PC-3 (cell line): ENCODE results near the gene TENM4.

ENCODE experiments used
- EZH2 ChIP-seq: fragments of 300-600 bp; sonication (generic); IDR thresholded peaks from one replicate; pipeline ENCODE4 v1.6.1; 2017; ENCODE audit warnings: antibody characterized with exemption, mild to moderate bottlenecking, low read length; ENCODE audit not compliant: unreplicated experiment
- EZH2phosphoT487 ChIP-seq: fragments of 300-600 bp; sonication (generic); IDR thresholded peaks from 2 replicates; pipeline ENCODE4 v1.6.1; 2018; ENCODE audit warnings: mild to moderate bottlenecking, antibody characterized with exemption, low read length, borderline replicate concordance
- TF ChIP-seq, protein P1 (sequence below): fragments of 300-600 bp; sonication (generic); conservative IDR thresholded peaks from 2 replicates; pipeline ENCODE4 v1.5.1; 2017; ENCODE audit warnings: antibody characterized with exemption, low read depth, mild to moderate bottlenecking, low read length

DNA sequence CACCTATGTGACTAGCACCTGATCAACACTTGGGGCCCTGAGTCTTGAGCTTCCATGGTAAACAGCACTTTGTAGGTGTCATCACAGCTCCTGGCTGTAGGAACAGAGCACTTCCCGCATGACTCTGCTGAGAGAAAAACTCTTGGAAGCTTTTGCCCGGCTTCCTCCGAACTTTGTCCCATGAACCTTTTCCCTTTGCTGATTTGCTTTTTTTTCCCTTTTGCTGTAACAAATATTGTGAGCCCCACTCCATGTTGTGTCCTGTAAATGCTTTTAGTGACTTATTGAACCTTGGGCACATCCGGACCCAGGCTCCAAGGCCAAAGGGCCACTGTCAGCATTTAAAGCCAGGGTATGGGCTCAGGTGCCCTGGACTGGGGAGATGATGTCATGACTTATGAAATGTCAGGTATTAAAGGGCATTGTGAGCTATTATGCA lies 391.1 kb downstream of the TENM4 start:
- TF ChIP-seq, protein P1, sequence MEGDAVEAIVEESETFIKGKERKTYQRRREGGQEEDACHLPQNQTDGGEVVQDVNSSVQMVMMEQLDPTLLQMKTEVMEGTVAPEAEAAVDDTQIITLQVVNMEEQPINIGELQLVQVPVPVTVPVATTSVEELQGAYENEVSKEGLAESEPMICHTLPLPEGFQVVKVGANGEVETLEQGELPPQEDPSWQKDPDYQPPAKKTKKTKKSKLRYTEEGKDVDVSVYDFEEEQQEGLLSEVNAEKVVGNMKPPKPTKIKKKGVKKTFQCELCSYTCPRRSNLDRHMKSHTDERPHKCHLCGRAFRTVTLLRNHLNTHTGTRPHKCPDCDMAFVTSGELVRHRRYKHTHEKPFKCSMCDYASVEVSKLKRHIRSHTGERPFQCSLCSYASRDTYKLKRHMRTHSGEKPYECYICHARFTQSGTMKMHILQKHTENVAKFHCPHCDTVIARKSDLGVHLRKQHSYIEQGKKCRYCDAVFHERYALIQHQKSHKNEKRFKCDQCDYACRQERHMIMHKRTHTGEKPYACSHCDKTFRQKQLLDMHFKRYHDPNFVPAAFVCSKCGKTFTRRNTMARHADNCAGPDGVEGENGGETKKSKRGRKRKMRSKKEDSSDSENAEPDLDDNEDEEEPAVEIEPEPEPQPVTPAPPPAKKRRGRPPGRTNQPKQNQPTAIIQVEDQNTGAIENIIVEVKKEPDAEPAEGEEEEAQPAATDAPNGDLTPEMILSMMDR: no peak
- TF ChIP-seq EZH2 (no peak), EZH2phosphoT487 (no peak)
